NCI-H1417 treated with DMSO at 0.1 percent for 48 hours (cell line): ENCODE measurements around the gene VGLL3.

Source experiments
- DNase-seq: peaks from one replicate; lab custom pipeline; 2025; lab: John Stamatoyannopoulos, UW

VGLL3 gene

DNA sequence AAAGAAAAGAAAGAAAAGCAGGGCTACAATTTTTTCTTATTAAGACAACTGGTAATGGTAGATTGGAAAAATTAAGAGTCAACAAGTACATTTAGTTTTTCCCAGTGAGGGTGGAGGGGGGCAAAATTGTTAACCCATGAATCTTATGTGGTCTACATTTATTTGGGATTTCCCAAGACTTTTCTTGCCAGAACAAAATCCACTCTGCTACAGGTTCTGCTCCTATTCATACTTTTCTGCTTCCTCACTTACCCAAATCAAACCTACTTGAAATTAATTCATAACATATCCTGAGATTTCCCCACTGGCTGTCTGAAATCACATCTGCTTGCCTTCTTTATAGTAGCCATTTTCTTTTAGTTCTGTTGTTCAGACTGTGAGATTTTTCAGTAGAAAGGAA lies 41.1 kb downstream of the VGLL3 start:
- no peak for DNase-seq

DNA sequence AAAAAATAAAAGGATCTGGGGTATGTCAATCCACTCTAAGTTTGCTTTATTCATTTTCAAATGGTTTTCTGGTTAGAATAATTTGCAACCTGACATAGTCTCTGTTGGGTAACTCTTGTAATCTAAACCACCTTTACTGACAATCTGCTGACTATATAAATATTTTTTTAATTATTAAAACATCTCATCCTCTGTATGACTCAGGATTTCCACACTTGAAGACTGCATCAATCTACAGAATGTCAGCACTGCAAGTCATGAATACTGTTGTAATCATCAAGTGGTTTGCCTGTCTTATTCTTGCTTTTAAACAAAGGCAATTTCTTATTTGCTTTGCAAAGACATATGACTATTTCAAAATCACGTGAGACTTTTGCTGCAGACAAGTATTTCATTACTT lies 42.1 kb downstream of the VGLL3 start:
- no peak for DNase-seq

DNA sequence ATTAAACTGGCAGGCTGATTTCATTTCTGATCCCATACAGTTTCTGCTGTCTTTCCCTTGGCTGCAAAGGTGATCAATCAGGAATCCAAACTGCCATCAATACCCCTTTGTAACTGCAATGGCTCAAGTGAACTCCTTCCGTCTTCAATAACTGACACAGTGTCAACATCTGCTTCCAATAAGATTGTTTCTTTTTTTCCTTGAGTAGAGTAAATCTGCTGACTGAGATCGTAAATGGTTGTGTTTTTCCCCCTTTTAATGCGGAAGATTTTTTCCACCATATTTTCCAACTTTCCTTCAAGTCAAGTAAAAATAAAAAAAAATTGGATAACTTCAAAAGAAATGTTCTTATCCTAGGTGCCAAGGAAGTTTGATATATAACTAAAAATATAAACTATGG lies 48.7 kb downstream of the VGLL3 start:
- DNase-seq: no peak

DNA sequence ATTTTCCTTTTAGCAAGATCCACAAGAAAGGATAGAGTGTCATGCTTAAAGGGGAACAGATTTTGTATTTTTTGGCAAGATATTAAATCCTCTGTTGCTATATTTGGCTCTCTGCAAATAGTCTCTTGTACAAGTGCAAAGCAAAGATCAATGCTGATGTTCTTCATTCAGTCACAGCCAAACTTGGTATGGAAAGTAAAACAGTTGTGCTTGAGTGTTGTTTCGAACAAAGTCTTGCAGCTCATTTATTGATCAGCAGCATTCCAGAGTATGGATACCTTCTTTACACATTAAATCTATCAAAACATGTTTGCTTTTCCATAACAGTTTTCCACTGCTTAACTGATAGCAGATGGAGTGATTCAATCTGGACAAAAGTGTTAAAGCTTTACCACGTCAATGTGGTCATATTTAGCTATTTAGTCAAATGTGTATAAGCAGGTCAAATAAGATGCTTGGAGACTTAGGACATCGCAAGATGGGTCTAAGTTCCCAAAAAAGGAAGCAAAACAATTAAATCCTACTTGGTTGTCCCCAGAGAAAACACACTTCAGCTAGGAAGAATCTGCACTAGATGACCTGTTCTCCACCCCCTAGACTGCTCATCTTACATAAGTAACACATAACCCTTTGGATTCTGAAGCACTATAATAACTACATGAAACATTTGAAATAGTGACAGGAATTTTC lies 52.4 kb downstream of the VGLL3 start:
- DNase-seq: no peak

DNA sequence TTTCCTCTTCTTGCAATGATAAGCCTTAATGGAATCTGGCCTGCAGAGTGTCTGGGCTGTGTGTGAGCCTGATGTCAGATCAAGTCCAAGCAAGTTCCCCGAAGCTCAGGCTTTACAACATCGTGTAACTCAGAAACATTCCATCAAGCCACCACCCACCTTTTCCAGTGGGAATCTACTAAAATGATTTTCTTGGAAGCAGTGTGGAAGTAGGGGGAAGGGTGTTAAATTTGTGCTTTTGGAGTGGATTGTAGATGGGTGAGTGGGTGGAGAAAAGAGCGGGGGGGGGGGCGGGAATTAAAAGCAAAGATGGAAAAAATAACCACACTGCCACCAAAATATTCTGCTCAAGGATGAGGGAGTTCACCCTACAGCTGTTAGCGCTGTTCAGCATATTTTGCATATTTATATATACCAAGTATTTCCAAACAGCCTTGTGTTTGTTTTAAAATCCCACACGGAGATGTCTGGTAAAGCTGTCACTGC lies 53.6 kb downstream of the VGLL3 start:
- no peak for DNase-seq

DNA sequence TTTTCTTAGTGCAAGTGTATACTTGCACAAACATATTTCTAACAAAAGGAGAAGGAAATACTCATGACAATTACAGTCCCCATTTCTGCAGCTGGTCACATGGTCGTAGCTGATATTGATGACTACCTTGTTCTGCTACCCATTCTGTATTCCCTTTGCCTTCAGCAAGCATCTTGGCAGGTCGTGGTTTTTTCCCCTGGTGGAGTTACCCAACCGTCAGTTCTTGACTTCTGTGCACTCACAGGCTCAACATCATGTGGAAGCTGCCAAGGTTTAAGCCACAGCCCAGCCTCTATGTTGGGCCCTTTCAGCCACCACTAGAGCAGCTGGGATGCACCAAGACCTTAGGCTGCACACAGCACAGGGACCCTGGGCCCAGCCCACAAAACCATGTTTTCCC lies 56.1 kb downstream of the VGLL3 start:
- DNase-seq: no peak

DNA sequence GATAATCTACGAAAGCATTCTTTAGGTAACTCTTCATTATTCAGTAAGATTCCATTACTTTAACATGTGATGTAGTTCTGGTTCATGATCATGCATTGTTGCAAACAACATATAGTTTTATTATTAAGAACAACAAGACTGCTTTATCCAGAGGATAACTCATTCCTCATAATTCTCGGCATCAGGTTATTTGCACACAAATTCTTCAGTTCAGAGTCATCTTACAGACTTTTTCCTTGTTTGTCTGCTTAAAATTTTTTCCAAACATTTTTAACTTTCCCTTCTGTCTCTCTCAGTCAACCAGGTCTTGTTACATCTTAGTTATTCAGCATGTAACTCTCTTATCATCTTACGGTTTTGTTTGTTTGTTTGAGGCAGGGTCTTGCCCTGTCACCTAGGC lies 60.1 kb downstream of the VGLL3 start:
- DNase-seq: no peak

DNA sequence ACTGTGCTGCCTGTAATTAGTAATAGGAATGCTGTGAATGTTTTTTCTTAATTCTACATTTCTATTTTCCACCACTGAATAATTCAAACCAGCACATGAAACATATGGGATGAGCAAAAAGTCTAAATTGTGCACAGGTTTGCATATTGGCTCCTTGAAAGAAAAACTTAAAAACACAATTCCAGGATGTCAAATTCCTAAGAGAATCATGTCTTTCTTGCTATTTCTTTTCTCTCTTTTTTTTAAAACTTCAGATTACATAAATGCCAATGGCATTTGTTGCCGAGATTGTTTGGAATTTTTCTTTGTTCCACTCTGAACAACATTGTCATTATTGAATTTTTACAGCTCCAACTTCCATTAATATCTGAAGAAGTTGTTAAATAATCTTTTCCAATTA lies 60.8 kb downstream of the VGLL3 start:
- DNase-seq: no peak

DNA sequence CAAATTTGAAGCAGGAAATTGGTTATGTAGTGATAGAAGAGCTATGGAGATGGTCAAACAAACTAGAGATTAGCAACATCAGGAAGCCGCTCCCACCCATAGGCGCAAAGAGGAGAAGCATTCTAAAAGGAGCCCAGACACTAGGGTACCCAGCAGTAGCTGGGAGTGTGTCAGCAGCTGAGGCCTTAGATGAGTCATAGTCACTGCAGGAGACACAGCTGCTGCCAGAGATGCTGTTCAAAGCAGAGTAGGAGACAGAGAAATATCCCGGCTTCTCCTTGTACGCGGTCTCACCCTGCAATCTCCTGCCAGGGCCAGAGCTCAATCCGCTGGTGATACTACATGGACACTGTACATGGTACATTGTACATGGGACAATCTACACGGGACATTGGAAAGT lies 61.9 kb downstream of the VGLL3 start:
- no peak for DNase-seq

DNA sequence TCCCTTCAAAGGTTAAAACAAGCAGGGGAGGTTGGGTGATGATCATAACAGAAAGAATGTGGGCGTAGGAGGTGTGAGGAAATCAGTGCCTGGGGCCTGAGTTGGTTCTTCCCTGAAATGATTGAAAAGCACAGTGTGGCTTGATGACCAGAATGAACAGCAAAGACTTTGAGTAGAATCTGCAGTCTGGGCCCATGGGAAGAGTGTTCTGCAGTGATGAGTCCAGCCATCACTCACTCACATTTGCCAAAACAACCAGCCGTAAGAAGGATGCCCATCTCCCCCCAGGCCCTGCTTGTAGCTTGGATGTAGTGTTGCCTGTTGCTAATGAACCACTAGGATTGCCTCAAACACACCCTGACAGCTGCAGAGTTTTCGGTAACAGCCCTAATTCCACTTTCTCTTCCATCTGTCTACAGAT lies 67.9 kb downstream of the VGLL3 start:
- DNase-seq: no peak

DNA sequence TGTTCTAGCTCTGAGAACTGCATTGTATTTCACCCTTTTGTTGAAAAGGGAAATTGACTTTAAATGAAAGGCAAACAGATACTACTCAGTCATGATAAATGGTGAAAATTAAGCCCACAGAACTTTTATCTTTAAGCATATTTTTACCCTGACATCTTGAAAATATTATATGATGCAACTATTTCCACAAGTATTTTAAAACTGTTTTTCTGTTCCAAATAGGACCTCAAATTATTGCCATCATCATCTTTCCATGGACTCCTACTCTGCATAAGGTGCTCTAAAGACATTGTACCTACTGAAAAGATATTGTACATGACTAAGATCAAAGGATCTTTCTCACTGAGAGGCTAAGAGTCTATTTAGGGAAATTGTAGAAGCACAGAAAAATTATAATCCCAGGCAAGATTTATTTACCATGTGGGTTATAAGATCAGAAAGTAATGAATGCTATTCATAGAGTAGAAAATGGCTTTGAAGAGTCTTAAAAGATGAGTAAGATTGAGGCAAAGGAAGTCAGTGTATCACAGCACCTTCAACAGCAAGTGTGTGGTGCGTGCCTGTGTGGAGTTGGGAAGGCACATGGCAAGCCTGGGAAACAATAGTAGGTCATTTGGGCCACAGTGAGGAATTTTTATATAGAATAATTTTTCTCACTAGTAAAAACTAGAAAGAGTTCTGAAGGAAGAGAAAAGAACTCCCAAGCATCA lies 68.8 kb downstream of the VGLL3 start:
- no peak for DNase-seq

DNA sequence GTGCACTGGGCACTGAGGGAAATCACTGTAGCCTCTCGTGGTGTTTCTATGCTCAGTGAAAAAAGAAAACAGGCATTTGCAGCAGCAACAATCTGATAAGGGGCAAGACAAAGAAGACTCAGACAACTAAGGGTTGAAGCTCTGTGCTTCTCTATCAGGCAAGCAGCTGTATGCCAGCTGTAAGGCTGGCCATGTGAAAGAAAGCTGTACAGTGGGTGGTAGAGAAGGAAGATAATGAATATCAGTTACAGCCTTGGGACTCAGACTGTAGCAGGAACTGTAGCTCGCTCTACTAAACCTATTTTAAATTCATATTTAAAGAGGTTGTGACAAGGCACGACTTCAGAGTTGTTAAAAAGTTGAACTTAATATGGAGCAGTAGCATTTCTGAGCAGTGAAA lies 76.3 kb downstream of the VGLL3 start:
- DNase-seq: no peak

DNA sequence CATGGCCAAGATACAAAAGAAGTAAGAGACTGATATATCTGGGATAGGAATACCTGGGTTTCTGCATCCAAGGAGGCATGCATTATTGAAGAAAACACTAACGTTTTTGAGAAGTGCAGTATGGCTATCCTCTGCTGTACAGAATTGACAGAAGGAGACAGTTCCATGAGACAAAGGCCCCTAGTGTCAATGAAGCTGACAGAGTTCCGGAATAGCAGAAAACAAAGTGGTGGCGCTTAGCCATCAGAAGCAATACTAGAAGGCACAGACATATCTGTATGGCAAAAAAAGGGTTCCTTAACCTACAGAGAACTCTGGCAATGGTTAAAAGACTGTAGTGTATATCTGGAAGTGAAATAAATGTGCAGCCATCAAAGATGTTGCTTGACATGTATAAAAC lies 77.8 kb downstream of the VGLL3 start:
- DNase-seq: no peak

DNA sequence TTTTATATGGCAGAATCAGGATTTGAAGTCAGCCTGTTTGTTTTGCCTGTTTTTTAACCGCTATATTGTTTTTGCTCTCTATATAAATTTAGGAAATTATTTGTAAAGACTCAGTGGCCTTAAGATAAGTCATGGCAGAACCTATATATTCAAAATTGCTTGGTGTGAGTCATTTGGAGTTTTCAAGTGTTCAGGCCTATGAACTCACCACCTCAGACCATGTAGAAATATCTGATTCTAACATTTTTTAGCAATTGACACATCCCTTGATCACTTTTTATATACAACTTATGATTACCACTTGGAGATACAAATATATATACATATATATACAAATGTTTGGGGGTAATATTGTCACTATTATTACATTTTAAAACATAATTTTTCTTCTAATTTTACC lies 95.7 kb downstream of the VGLL3 start:
- no peak for DNase-seq

DNA sequence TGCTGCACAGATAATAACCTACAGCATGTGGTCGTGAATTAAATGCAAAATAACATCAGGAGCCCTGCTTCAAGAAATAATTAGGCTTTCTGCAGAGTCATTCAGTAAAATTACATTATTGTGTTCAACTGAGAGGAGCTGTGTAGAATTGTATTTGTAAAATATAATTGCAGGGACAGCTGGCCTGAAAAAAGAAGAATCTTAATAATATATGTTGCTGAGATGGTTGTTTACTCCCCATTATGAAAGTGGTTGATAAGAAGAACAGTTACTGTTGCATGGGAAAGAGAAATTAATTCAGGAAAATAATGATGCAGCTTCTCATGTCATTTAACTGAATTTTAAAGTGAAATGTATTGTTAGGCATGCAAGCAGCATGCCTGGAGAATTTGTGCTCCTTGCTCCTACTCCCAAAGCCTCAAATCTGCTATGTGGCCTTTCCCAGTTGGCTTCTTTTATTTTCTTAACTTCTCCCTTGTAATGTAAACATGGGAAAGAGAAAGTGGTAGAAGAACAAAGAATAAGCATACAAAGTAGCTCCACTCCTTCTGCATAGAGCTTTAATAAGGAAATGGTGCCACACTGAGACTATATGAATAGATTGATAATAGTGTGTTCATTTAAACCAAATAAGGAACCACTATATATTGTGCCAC lies 100.1 kb downstream of the VGLL3 start:
- peak; percentile 87 for DNase-seq
